Type B pancreatic cell (in vitro differentiated cells): ENCODE data around the gene PHC2. TPM values are rescaled to one million over a fixed set of nuclear protein-coding genes. Genes with fewer than 3 reads are reported as not detected.
A peak's percentile ranks its signal among the peaks of the same experiment; 100 is the strongest.

Experiments used
- DNase-seq: peaks from one replicate; pipeline ENCODE4 v3.0.0; 2021; ENCODE audit warnings: mixed read lengths; ENCODE audit not compliant: unreplicated experiment; ENCODE audit errors: extremely low spot score
- H3K27ac Mint-ChIP-seq: 2 replicates; pipeline ENCODE4 v1.8.0; 2021; ENCODE audit warnings: mild to moderate bottlenecking, mixed read lengths
- H3K27me3 Mint-ChIP-seq: 2 replicates; pipeline ENCODE4 v1.8.0; 2021; ENCODE audit warnings: mixed read lengths
- H3K36me3 Mint-ChIP-seq: 2 replicates; pipeline ENCODE4 v1.8.0; 2021; ENCODE audit warnings: mixed read lengths
- H3K4me1 Mint-ChIP-seq: one replicate; pipeline ENCODE4 v1.8.0; 2021; ENCODE audit warnings: mixed read lengths; ENCODE audit not compliant: unreplicated experiment
- H3K4me3 Mint-ChIP-seq: 2 replicates; pipeline ENCODE4 v1.8.0; 2021; ENCODE audit warnings: mild to moderate bottlenecking, mixed read lengths
- H3K9me3 Mint-ChIP-seq: 2 replicates; pipeline ENCODE4 v1.8.0; 2021; ENCODE audit warnings: mixed read lengths
- CTCF ChIP-seq: fragments of 200-600 bp; sonication (generic); conservative IDR thresholded peaks from 2 replicates; pipeline ENCODE4 v1.5.0; 2021; ENCODE audit warnings: antibody characterized with exemption, mild to moderate bottlenecking
- total RNA-seq: library from RNA; stranded (reverse); gene quantifications from 2 replicates; pipeline ENCODE4 v1.2.1, GENCODE V29; 2021; ENCODE audit warnings: low replicate concordance

Gene PHC2
- total RNA-seq, 1 donor from 2014 or later, result 106 TPM

DNA sequence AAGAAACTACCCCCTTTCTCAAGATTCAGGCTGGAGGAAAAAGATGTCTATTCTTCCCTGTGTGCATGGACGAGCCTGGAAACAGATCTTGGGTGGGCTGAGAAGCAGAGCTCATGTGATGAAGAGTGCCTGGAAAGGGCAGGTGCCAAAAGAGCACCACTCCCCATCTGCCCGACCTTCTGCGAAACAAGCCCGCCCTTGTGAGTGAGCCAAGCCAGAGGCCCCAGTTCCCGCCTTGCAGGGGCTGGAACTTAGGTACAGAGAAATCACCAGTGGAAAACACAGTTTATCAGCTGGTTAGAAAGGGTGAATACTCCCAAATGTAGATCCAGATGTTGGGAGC is 83.3 kb downstream of the PHC2 start:
- no peaks in the 10 kb centered on the region for H3K27me3 Mint-ChIP-seq
- TF ChIP-seq CTCF, result no peak
- H3K4me3 Mint-ChIP-seq, result peak overlapping the region; percentile 92
- no peaks in the 10 kb centered on the region for H3K9me3 Mint-ChIP-seq
- peaks cover 65% of the 10 kb centered on the region for H3K4me1 Mint-ChIP-seq
- peaks cover 19% of the 10 kb centered on the region for H3K36me3 Mint-ChIP-seq
- DNase-seq, result no peak
- H3K27ac Mint-ChIP-seq, result peak overlapping the region; percentile 89

- Mint-ChIP-seq H3K27me3 (no peaks in the 10 kb centered on the region), H3K27ac (peak overlapping the region; percentile 89), H3K4me3 (peak overlapping the region; percentile 92), H3K36me3 (peaks cover 19% of the 10 kb centered on the region), H3K9me3 (no peaks in the 10 kb centered on the region), H3K4me1 (peaks cover 65% of the 10 kb centered on the region)
- DNase-seq, result no peak
- no peak for TF ChIP-seq CTCF
Measured at GRCh38 chr1:33346927-33347649, 83.8 kb downstream of the PHC2 start.

- H3K4me3 Mint-ChIP-seq, result peak overlapping the region; percentile 92
- H3K9me3 Mint-ChIP-seq, result no peaks in the 10 kb centered on the region
- peak overlapping the region; percentile 89 for H3K27ac Mint-ChIP-seq
- peaks cover 19% of the 10 kb centered on the region for H3K36me3 Mint-ChIP-seq
- DNase-seq, result no peak
- no peak for TF ChIP-seq CTCF
- H3K4me1 Mint-ChIP-seq, result peaks cover 65% of the 10 kb centered on the region
- no peaks in the 10 kb centered on the region for H3K27me3 Mint-ChIP-seq
Measured at GRCh38 chr1:33346533-33346926, 84.4 kb downstream of the PHC2 start.

DNA sequence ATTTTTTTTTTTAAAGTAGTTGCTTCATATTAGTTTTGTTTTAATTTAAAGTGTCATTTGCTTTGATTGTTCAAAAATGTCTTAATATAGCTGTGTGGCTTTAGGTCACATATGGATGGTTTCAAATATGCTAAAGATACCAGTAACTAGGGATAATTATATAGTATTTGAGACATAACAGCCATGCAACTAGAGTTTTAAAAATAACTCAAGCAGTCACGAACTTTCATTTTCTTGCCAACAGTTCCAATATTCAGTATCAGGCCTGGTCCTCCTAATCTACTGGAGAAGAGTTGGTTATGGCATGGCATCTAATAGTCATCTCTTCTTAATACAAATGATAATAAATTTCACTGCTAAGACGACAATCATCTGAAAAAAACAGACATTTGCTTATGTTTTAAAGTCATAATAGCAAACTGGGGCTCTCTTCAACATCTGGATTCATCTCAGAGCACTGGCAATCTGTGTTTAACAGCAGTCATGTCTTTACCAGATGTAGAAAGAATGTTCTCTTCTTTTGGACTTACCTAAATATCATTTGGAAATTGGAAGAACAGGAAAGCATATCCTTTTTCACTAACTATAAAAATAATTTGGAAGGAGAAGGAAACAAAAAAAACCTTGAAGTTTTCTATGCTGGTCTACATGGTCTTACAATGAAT is 85.9 kb downstream of the PHC2 start:
- H3K4me3 Mint-ChIP-seq, result peak overlapping the region; percentile 15
- TF ChIP-seq CTCF, result no peak
- DNase-seq, result no peak
- no peaks in the 10 kb centered on the region for H3K9me3 Mint-ChIP-seq
- peaks cover 65% of the 10 kb centered on the region for H3K4me1 Mint-ChIP-seq
- no peaks in the 10 kb centered on the region for H3K27me3 Mint-ChIP-seq
- H3K27ac Mint-ChIP-seq, result no peak overlapping the region
- peaks cover 24% of the 10 kb centered on the region for H3K36me3 Mint-ChIP-seq

DNA sequence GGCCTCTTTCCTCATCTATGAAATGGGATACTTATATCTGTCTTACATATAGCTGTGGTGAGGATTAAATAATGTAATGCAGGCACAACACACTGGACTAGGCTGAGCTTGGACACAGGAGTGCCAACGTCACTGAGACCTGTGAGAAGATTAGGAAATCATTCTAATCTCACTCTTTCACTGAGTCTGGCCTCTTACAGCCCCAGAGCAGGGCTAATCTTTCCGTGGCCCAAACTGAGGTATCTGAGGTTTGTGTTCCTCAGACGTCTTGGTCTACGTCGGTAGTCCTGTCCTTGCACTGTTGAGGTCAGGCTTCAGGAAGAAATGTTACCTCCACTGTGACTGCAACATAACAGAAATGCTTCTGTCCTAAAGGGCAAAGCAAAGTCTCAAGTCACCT is 87.4 kb downstream of the PHC2 start:
- Mint-ChIP-seq H3K4me1 (peaks cover 75% of the 10 kb centered on the region), H3K36me3 (peaks cover 22% of the 10 kb centered on the region), H3K27me3 (no peaks in the 10 kb centered on the region), H3K4me3 (peak overlapping the region; percentile 18), H3K9me3 (no peaks in the 10 kb centered on the region), H3K27ac (peak overlapping the region; percentile 69)
- DNase-seq, result no peak
- TF ChIP-seq CTCF, result no peak
